GM19043 (cell line): ENCODE measurements around the gene RIBC1.
"Not testable (repeated sequence)": the region's sequence is repeated elsewhere in the genome, so short reads cannot be mapped to it uniquely, and the experiment has no call there.

ENCODE experiments used
- ATAC-seq: cut with Tn5 transposase; IDR thresholded peaks from one replicate; pipeline ENCODE4 v1.9.1; 2021; ENCODE audit warnings: low read depth; ENCODE audit not compliant: unreplicated experiment

RIBC1 gene

DNA sequence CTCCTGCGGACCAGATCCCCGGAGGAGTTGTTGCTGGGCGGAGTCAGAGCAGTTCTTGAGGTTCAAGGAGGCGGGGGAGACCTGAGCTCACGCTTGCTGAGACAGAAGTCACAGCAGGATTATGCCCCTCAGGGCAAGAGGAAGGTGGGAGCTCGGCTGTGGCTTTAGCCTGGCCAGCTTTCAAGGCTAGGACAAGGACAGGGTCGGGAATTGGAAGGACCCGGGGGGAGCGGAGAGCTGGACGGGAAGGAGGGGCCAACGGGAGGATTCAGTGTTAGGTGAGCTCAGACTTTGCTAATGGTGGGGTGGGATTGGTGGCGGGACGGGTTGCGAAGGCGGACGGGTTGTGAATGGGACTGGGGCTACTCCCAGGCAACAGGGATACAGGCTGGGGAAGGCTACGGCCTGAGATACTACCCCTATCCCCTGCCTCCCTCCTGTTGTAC is at the start of gene RIBC1:
RIBC1 (plus strand) TSS at position 13 of the 446 bp plus-strand sequence. CDS start 3,404 bp downstream, outside the sequence.
- no peak for ATAC-seq

DNA sequence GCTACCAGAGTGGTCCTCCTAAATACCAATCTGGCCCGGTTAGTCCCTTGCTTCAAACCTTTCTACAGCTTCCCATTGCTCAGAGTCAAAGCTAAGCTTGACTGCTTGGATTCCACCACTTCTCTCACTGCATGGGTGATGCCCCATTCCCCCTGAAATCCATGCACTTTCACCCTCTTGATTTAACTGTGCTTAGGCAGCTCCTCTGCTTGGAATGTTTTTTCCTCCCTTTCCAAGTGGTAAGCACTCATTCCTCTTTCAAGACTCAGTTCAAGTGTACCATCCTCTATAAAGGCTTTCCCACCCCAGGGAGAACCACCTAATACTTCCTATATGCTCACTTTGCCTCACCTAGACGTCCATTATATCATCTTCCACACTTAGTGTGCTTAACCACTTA is 49.4 kb upstream of the RIBC1 start:
- no peak for ATAC-seq

DNA sequence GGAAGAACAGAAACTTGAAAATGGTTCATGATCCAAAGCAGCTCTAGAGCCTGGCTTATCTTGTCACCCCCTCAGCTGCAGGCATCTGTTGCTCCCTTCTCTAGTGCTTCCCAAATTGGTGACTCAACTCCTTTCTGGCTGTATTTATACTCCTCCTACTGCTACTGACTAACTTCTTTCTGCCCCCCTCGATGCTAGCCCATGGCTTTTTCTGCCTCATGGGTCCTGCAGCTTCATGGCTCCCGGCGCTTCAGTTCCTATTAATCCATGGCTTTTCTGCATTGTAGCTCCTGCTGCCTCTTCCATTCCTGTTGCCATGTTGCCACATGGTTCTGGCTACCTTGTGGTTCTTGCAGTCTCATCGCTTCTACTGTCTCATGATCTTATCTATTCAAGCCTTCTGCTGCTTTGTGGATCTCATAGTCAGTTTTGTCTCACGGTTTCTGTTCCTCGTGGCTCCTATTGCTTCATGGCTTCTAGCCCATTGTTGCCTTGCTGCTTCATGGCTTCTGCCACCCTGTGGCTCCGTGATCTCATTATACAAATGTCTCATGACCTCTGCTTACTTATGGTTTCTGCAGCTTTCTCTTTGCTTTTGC is 48.4 kb upstream of the RIBC1 start:
- no peak for ATAC-seq

DNA sequence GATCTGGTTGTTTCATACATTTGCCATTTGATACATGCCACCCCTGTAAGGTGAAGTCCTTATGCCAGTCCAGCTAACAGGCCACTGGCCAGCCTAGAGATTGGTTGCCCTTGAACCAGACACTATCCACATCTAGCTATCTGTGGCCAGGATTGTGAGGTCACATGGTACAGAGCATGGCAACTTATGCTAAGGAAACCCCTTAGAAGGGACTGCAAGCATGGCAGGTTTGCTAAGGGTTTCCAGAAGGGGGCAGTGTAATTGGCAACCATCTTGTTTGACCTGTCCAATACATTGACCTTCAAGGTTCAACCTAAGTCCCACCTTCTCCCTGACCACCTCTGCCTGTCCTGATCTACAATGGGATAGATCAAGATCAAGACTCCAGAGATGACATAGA is 47.8 kb upstream of the RIBC1 start:
- ATAC-seq, result no peak

DNA sequence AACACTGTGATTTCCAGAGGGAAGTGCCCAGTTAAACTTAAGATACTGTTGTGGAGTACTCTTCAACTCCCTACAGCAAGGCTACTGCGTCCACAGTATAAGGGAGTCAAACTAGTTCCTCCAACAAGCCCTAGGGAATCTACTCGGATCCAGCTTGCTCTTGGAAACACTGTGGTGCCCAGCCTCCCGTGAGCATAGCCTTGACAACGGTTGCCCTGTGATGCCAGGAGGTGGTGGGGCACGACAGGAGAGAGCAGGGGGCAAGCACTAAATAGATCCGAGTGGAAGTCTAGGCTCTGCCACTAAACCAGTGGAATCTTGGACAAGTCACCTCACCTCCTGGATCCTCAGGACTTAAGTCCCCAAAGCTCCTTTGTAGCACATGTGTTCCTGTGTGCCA is 45.8 kb upstream of the RIBC1 start:
- ATAC-seq, result no peak

DNA sequence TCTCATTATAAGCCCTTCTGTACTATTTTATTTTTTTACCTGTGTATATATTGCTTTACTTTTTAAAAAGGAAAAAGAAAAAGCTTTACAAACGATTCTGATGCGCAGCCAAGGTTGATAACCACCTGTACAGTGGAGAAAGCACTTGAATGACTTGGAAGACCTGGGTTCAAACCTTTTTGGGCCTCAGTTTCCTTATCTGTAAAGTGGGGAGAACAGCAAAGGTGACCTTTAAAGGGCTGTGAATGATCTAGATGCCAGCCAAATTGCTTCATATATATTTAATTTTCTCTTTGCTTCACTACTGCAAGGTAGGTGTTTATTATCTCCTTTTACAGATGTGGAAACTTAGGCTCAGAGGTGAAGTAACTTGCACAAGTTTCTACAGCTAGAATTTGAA is 45.2 kb upstream of the RIBC1 start:
- ATAC-seq, result no peak

- no peak for ATAC-seq
Observed at GRCh38 chrX:53379008-53379710, 43.5 kb upstream of the RIBC1 start.

GRCh38 chrX:53379747-53380146 is 42.9 kb upstream of the RIBC1 start:
- no peak for ATAC-seq

- ATAC-seq, result no peak
Observed at GRCh38 chrX:53383376-53384076, 39.1 kb upstream of the RIBC1 start.

GRCh38 chrX:53395605-53396298 is 26.9 kb upstream of the RIBC1 start:
- ATAC-seq, result no peak

GRCh38 chrX:53398216-53398615 is 24.5 kb upstream of the RIBC1 start:
- ATAC-seq, result no peak

GRCh38 chrX:53403535-53403934 is 19.1 kb upstream of the RIBC1 start:
- ATAC-seq, result no peak

DNA sequence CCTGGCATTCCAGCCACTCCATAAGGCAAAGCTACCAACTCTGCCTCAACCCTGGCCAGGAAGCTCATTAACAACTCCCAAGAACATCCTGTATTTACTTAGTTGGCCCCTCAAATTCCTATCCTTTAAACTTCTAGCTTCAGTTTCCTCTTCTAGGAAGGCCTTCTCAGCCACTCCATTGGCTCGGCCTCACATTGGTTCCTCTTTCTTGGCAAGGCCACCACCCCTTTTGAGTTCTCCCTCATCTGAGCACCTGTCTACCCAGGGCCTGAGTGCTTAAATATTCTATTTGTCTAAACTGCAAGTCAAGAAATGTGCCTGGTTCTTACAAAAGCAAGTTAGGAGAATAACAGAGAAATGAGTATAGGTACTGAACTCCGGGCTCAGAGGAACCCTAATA is 10.2 kb upstream of the RIBC1 start:
- no peak for ATAC-seq

DNA sequence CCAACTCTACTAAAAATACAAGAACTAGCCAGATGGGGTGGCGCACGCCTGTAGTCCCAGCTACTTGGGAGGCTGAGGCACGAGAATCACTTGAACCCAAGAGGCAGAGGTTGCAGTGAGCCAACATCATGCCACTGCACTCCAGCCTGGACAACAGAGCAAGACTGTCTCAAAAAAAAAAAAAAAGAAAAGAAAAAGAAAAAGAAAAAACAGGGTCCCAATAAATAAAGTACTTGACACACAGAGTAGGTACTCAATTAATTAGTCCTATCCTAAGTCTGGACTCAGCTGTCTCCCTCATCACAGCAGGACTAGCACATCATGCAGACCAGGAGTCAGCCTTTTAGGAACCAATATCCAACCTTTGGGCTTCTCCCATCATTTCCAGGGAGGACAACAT is 2.3 kb upstream of the RIBC1 start:
- ATAC-seq, result not testable (repeated sequence)

DNA sequence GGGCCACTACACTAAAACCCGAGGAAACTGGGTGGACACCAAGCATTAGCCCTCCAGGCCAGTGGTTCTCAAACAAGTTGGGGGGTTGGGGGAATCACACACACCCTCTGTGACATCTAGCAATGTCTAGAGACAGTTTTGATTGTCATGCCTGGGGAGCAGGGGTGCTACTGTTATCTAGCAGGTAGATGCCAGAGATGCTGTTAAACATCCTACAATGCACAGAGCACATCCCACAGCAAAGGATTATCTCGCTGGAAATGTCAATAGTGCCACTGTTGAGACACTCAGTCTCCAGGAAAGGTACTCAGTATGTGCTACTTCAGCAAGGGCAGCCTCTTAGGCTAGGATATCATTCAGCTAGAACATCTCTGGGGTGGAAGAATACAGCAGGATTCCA is 1.5 kb upstream of the RIBC1 start:
- no peak for ATAC-seq

DNA sequence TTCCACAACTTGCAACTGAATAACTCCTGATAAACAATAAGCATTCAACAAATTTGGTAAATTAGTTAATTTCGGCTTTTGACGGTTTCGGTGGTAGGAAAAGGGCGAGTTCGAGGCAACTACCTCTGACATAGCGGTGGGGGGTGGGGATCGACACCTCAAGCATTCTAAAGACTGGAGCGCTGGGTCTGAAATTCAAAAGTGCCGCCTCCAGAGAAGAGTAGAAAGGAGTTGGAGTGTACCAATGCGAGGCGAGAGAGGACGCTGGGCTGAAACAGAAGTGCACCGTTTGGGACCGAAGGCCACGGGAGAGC is 944 bp upstream of the RIBC1 start:
- ATAC-seq, result peak; percentile 21

DNA sequence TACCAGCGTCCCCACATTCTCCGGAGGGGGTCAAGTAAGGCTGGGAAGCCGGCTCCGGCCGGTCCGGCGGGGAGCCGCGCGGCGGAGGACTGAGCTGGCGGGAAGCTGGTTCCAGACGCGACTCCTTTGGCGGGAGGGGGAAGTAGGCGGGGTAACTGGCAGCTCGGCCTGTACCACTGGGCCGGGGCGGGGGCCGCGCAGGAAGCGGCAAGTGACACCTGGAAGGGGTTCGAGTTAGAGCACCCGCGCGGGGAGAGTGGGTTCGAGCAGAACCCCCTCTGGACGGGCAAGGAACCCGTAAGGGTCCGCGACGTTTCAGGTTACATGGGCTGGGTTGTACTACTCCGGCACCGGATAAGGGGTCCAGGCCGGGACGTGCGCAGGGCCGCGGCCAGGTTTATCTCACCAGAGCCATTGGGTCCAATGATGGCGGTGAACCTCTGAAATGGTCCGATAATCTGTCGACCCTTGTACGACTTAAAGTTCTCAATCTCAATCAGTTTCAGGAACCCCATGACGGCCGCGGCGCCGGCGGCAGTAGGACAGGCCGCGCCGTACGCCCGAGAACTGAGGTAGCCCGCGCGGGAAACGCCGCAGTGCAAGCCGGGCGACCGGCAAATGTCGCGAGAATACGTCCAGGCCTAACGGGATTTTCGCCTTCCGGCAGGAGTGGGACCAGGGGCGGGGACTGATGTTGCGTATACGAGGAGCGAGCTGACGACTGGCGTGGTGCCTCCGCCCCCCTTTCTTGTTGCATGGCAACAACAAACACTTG is 400 bp upstream of the RIBC1 start, which contains the start of gene SMC1A:
SMC1A (minus strand) TSS at position 569 of the 775 bp plus-strand sequence; CDS start at position 515, 54 bp downstream.
- ATAC-seq, result peak; percentile 84

- ATAC-seq, result no peak
Observed at GRCh38 chrX:53429755-53430154, 7.1 kb downstream of the RIBC1 start.

GRCh38 chrX:53430231-53430630 is 7.6 kb downstream of the RIBC1 start:
- ATAC-seq, result no peak
